HG03045 (cell line): ENCODE data around the gene ABI1.
"Not testable (repeated sequence)": the region's sequence is repeated elsewhere in the genome, so short reads cannot be mapped to it uniquely, and the experiment has no call there.

ENCODE experiments used
- ATAC-seq: cut with Tn5 transposase; IDR thresholded peaks from one replicate; pipeline ENCODE4 v1.9.1; 2021; ENCODE audit warnings: mild to moderate bottlenecking, moderate library complexity; ENCODE audit not compliant: unreplicated experiment

ABI1 gene

DNA sequence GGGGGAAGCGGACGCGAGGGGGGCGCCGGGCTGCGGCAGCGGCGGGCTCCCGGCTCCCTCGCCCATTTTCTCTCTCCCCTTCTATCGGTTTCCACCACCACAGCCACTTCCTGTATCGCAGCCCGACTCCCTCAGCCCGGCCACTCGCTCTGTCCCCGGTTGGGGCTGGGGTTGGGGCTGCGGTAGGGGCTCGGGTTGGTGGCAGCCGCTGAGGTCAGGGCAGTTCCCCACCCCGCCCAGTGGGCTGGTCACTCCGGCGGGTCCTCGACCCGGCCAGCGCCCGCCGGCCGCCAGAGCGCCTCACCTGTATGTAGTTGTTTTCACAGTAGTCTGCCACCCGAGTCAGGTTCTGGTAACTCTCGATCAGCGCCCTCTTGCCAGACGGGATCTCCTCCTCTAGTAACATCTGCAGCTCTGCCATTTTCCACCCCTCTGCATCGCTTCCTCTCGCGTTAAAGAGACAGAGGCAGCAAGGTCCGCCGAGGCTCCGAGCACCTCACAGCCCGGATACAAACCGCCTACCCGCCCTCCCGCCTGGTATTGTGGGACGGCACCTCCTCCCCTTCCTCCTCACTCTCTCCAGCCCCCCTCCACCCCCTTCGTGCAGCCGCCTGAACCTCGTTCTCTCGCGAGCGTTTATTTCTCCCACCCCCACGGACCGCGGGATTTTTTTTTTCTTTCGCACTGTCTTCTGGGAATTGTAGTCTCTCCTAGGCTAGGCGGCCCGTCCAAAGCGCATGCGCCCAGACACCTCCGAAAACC, at the start of gene ABI1:
Gene ABI1 (minus strand): TSS at position 516 of the 762 bp plus-strand sequence. CDS start 95 bp downstream, at position 421.
- peak; percentile 77 for ATAC-seq

DNA sequence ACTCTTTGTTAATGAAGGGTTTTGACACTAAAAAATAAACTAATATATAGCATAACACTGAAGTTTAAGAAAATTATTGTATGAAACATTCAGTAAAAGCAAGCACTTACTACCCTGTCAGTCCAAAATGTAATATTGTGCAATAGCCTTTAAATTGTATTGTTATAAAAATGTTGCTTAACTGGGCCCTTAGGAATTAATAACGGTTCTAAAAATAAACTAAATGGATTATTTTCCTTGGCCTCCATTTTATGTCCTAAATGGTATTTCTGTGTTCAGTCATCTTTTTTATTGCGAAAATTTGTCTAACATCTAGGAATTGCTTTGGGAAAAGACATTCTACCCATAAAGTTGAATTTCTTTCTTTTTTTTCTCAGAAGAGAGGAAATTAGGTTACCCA, 49.0 kb upstream of the ABI1 start:
- no peak for ATAC-seq

DNA sequence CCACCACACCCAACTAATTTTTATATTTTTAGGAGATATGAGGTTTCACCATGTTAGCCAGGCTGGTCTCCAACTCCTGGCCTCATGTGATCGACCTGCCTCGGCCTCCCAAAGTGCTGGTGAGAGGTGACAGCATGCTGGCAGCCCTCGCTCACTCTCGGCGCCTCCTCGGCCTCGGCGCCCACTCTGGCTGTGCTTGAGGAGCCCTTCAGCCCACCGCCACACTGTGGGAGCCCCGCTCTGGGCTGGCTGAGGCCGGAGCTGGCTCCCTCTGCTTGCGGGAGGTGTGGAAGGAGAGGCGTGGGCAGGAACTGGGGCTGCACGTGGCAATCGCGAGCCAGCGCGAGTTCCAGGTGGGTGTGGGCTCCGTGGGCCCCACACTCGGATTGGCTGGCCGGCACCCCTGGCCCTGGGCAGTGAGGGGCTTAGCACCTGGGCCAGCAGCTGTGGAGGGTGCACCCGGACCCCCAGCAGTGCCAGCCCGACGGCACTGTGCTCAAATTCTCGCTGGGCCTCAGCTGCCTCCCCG, 44.6 kb upstream of the ABI1 start:
- ATAC-seq: not testable (repeated sequence)

DNA sequence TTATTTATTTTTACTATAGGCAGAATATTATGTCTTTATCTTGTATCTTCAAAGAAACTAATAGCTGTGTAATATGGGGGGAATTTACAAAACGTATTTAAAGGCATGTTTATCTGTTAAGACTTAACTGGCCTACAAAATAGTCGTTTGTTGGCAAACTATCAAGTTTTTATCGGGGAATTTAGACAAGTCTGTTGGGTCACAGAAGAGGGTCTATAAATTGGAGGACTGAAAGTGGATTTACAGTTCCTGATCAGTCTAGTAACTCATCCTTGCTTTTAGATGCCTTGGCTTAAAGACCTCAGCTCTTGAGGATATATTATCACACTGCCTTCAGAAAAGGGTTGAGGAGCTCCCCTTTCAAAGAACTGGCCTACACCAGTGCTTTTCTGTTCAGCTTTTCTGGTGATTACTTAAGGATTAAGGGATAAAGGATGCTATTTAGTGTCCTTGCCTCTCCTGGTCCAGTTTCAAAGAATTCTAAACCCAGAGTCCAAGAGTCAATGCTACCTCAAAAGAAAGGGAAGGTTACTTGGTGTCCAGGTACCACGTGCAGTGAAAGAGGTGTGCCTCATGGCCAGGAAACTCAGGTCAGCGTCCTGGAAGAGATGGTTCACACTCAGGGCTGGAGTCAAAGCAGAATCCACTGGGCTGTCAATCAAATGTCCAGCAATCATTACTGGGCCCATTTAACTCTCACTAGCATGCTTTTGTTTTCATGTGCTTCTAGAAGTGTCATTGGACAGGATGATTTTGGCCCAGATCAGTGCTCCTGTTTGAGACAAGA, 42.9 kb upstream of the ABI1 start:
- ATAC-seq: no peak

DNA sequence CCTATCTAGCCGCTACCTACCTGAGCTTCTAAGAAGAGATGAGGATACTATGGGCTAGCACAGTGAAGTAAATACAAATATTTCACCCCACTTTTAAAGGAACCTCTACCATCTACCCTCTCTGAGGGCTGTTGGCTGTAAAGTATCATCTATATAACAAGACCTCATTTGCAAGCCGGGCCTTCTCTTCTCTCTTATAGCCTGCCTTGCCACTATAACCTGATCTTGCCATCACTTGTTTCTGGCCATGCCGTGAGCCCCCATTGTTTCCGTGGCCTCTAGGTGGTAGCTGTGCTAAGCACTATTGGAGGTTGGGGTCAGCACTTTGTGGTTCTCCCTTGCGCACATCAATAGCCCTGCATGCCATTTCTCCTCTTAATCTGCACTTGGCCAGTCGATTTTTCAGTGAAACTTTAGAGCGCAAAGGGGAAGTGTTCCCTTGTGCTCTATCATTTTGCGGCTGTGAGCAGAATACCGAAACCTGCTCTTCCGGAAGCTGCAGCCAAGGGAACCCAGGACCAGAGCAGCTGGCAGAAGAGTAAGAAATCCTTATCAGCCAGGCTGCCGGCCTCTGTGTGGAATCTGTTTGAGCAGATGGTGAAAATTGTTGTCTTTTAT, 31.7 kb upstream of the ABI1 start:
- not testable (repeated sequence) for ATAC-seq

DNA sequence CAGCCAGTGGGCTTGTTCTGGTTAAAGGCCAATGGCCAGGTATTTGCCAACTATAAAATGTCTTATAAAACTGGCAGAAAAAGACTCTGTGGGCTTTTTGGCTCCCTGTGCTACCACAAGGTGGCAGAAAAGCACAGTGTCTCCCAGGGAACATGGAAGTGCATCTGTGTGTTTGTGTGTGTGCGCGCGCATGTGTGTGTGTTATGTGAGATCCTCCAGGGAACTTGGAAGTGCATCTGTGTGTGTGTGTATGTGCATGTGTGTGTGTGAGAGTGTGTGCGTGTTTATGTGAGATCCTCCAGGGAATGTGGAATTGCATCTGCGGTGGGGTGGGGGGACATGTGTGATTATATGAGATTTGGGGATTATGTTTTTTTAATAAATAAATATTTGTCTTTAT, 30.2 kb upstream of the ABI1 start:
- no peak for ATAC-seq

DNA sequence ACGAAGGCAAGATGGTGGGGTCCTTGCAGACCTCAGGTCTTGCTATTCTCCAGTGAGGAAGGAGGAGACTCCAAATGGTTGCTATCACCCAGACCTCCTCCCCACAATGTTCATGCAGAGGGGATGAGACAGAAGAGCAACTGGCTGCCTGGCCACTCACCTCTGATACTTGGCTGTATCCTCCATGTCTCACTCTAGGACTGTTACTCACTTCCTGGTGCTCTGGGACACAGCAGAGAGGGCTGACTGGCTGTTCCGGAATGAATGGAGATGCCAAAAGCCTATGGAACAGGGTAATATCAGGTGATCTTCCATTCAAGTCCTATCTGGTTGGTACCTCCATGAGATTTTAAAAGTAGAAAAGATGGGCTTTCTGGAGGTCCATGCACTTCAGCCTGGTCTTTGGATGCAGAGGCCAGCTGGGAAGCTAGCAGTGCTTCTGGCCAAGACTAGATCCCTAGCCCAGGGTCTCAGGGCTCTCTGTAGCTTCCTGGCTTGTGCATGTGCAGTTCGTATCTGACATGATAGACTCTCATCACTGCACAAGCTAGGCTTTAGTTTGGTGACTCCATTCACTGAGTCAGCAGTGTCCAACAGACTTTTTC, 27.0 kb upstream of the ABI1 start:
- ATAC-seq: no peak

DNA sequence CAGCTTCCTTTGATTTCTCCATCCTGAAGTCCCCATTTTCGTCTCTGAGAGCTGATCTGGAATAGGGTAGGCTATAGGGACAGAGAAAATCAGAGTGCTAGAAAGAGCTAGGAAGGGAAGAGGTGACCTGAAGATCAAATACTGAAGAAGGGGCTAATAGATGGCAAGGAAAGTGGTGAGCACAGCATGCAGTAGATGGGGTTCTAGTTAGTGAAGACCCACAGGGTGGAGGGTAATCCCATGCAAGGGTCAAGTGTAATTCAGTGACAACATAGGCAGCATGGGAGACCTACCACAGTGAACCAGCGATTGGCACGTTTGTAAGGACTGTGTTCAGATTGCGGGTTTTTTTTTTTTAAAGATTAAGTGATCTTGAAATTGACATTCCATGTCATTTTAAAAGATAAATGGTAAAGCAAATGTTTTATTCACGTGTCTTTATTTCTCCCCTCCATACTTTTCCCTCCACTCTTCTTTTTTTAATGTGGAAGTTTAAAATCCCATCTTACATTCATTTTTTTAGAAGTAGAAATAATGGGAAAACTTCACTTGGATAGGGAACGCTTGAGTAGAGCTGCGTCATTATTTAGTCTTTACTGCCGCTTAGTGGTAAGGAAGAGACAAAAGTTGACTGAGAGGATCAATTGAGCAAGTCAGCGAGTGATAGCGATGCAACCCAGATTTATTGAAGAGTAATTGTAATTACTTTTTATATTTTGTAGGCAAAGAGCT, 21.0 kb upstream of the ABI1 start:
- no peak for ATAC-seq

DNA sequence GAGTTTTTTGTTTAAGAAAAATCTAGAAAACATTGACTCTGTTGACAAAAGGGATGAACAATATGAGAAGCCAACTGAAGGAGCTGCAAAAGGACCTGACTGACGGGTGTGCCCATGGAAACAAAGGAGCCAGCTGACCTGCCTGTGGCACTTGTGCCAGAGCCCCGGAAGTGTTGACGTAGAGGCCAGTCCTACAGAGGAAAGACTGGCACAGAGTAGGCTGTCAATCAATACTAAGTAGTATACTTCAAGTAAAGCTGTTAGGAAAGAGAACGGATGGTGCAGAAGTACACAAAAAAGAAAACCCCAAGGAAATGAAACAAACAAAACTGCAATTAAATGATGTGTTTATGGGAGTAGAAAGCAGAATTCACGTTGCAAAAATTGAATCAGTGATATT, 19.0 kb upstream of the ABI1 start:
- ATAC-seq: no peak

DNA sequence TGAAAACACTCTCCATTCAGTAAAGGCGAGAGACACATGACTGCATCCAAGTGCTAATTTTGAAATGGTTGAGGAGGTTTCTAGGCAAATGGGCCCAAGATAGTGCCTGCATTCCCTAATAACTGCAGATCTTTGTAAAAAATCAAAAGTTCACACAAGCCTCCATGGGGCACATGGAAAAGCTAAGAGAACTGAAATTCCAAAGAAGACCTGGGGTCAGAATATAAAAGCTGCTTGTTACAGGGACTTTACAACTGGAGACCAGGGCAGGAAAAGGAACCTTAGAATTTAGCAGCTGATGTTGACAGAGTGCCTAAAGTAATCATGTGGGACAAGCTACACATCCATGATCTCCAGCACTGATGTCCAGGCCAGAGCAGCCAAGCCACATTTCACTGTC, 10.0 kb upstream of the ABI1 start:
- ATAC-seq: no peak

DNA sequence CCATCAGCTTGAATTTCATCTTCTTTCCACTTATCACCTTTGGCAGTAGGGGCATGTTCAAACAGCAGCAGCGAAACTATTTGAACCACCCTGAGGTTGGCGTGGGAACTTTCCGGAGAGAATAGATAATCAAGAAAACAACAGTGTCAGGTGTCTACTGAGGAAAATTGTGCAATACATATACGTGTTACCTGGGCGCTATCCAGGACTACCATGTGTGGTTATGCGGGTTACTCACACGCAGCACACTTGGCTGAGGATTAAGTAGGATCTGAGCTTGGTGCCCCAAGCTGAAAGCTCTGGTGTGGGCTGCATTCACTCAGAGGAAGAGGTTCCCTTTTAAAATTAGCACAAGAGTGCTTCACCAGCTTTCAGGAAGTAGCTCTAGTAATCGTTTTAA, 8.8 kb upstream of the ABI1 start:
- no peak for ATAC-seq

DNA sequence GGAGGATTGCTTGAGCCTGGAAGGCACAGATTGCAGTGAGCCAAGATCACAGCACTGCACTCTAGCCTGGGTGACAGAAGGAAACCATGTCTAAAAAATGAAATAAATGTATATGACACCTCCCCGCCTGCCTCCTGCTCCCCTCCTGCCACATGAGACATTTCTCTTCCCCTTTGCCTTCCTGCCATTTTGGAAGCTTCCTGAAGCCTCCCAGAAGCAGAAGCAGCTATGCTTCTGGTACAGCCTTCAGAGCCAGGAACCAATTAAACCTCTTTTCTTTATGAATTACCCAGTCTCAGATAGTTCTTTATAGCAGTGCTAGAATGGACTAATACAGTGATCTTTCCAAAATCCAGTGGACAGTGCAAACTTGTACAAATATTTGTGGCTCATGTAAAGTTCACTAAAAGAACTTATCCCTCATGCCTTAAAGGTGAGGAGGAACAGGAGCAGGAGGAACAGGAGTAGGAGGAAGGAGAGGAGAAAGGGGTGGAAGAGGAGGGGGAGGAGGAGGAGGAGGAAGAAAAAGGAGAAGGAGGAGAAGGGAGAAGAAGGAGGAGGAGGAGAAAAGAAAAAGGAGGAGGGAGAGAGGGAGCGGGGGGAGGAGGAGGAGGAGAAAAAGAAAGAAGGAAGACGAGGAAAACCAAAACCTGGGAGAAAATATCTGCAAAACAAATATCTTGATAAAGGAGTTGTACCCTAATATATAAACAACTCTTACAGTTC, 2.8 kb upstream of the ABI1 start:
- ATAC-seq: no peak

DNA sequence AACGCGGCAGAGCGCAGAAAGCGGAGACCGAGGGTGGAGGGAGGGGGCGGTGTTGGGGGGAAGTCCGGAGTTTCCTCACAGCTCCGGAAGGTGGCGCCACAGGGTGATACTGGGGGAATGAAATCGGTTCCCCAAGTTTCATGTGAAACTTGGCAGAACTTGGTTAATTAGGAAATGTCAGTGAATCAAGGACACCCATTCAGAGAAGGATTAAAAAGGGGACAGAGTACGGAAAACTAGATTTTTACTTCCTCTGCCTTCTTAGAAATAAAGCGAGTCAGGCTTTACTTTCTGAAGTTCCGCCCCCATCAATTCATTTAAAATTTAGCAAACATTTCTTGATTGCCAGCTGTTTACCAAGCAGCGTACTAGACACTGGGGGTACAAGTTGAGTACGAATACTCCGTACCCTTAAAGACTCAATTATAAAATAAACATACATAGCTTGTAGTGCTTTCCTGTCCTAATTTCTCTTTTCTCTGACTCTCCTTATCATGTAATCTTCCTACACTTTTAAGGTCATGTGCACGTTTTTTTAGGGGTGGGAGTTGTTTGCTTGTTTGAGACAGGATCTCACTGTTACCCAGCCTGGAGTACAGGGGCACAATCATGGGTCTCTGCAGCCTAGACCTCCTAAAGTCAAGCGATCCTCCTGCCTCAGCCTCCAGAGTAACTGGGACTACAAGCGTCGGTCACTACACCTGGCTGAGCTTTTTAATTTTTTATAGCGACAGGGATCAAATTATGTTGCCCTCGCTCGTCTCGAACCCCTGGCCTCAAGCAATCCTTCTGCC, 644 bp upstream of the ABI1 start:
- no peak for ATAC-seq

DNA sequence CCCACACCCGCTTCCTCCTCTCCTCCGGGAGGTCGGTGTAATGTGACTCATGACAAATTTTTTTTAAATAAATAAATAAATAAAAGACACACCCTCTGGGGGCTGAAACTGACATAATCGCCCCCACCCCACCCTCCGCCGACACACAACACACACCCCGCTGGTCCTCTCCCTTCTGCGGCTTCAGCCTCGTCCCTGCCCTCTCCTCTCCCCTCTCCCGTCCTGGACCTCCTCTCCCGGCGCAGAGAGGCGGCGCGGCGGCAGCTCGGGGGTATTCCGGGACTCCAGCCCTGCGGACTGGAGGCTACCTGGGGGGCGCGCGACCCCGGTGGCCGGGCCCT, 686 bp downstream of the ABI1 start:
- ATAC-seq: peak; percentile 1

DNA sequence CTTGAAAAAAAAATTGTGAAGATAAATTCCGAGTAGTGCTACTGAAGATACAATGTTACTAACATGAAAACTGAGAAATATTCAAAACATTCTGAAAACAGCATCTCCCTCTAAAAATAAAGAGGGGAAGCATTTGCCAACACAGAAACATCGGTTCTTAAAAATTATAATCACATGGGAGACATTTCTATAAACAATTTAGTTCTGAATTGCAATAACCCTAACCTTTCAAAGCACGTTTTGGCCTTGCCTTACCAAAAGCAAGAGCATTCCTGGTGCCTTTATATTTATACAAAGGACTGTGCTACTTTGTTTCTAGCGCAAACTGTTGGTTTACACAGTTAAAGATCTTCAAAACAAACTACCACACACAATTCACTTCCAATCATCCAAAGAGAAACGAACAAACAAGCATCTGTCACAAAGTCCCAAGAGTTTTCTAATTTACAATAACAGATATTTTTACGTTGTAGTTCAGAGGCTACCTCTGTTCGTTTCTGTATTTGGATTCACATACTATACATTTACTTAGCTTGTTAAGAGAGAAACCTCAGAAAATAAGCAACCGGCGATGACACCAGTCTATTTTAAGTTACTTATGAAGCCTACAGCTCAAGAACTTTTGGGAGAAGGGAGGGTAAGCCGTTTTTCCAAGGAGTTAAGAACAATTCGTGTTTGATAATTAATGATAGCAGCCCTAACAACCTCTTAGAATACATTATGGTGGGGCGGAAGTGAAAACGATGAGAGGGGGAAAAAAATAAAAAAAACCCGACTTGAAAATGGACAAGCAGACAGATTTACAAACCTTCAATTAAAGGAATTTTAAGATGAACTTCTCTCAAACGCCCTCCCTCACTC, 1.3 kb downstream of the ABI1 start:
- no peak for ATAC-seq

DNA sequence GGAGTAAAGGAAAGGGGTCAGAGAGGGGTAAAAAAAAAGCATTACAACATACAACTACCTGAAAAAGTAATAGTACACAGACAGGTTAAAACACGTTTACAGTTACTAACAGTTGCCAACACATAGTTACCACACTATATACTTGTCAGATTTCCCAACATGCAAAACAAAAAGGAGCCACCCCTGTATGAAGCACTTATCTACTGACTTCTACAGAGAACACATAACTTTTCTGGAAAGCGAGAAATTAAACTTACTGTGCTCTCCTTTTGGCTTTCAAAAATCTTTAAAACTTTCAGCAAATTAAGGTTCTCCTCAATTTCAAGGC, 2.1 kb downstream of the ABI1 start:
- ATAC-seq: no peak

DNA sequence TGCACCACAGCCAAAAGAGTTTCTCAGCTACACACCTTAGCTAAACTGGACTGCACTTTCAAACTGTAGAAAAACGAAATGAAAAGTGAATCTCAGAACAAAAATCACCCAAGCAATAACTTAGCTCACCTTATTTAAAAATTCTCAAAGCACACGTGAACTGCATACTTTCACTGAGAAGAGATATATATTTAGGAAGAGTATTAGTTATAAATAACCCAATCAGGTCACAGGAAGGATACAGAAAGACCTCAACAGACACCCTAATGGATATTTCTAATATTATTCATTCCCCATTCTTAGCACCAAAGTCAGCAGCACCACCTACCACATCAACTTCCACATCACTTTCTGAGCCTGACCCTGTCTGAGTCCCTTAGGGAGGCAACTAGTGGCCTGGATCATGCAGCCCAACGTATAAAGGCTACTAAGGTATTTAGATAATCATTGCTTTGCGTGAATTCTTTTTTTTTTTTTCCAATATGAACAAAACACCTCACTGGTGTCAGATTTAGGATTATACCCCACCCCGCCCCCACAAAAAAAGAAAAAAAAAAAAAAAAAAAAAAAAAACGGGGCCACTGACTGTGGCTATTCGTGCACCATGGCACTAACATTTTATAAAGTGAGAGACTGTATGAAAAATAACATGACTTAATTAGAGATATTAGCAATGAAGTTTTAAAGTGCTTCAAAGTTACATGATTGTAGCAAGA, 2.6 kb downstream of the ABI1 start:
- no peak for ATAC-seq

DNA sequence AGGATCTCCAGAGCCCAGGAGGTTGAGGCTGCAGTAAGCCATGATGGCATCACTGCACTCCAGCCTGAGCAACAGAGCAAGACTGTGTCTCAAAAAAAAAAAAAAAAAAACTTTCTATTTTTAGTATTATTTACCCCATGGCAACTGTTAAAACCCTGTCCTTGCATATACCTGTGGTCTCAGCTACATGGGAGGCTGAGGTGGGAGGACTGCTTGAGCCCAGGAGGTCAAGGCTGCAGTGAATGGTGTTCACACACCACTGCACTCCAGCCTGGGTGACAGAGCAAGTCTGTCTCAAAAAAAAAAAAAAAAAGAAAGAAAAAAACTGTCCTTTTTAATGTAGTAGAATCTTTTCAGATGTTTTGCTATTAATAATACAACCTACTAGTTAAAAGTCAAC, 3.2 kb downstream of the ABI1 start:
- ATAC-seq: not testable (repeated sequence)
